Measurements from ENCODE around the gene ACSS3.
"Not testable (repeated sequence)": the region's sequence is repeated elsewhere in the genome, so short reads cannot be mapped to it uniquely, and the experiment has no call there.

ACSS3 gene

DNA sequence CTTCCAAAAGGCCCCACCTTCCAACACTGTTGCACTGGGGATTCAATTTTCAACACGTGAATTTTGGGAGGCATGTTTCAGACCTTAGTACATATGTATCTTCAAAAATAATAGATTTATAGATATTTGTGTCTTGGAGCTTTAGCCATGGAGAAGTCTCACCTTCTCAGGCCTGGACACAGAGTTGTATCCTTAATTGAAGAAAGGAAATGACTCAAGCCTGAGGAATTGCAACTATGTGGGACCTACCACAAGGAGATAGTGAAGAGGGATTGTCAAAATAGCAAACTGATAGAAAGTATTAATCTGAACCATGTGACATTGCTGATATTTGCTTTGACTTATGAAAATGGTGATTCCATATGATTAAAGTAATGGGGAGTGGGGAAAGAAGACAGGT lies 89.8 kb downstream of the ACSS3 start:
- DNase-seq (ENCODE audit: low spot score), result no peak

DNA sequence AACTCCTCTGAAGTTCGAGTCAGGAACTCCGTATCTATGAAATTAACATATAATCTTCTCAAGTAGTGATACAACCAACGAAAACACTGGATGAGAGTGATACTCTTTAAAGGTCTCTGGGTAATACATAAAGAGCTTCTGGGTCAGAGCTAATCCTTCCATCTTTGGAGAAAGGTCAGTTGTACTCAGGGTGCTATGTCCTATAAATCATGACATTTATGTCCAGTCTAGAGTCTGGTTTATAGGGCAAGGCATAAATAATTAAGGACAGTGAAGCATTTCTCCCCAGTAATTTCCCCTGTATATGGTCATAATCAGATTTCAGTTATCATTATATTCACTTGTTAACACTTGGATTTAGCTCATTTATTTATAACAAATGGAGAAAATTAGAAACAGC lies 90.6 kb downstream of the ACSS3 start:
- DNase-seq (ENCODE audit: low spot score), result no peak

DNA sequence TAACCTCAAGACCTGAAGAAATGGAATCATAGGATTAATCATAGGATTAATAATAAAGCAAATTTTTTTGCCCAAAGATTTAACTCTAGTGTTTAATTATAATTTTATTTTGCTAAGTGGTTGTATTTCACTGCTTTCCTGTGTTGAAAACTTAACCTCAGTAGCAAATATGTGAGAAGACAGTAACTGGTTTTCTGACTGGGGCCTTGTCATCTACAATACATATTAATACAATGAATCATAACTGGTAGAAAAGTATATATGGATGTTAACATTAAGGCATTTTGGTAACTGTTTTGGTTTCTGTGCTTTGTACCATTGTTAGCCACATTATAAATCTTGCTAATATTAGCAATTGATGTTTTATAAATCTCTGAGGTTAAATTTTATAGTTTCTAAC lies 92.2 kb downstream of the ACSS3 start:
- no peak for DNase-seq (ENCODE audit: low spot score)

DNA sequence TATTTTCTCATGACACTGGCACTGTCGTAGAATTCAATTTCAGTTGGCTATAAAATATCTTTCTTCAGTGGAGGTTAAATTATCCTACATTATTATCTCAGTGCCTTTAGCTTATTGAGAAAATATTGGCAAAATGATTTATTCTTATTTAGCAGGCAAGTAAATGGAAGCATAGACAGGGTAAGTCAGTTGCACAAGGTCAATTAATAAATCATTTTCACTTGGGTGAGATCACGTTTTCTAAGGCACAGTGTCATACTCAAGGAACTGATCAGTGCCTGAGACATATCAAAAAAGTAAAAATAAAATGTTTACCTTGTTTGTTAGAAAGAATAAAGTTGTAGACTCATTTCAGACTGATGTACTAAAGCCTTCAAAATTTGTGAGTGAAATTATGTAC lies 95.0 kb downstream of the ACSS3 start:
- no peak for DNase-seq (ENCODE audit: low spot score)

DNA sequence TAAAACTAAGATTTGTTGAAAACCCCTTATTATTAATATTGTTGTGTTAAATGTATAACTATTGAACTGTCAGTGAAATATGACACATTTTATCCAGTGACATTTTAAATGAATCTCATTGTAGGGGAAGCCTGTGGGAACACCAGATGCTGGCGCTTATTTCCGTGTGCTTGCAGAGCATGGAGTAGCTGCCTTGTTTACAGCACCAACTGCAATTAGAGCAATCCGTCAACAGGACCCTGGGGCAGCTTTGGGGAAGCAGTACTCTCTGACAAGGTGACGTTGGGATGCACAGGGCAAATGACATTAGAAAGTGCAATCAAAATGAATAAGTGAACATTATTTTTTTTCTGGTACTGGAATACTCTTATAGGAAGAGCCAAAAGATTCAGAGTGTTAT lies 96.8 kb downstream of the ACSS3 start:
- DNase-seq (ENCODE audit: low spot score), result no peak

DNA sequence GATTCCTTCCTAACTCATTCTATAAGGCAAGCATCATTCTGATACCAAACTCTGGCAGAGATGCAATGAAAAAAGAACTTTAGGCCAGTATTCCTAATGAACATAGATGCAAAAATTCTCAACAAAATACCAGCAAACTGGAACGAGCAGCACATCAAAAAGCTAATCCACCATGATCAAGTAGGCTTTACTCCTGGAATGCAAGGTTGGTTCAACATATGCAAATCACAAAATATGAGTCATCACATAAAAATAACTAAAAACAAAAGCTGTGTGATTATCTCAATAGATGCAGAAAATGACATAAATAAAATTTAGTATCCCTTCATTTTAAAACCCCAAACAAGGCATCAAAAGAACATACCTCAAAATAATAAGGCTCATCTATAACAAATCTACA lies 98.9 kb downstream of the ACSS3 start:
- no peak for DNase-seq (ENCODE audit: low spot score)

DNA sequence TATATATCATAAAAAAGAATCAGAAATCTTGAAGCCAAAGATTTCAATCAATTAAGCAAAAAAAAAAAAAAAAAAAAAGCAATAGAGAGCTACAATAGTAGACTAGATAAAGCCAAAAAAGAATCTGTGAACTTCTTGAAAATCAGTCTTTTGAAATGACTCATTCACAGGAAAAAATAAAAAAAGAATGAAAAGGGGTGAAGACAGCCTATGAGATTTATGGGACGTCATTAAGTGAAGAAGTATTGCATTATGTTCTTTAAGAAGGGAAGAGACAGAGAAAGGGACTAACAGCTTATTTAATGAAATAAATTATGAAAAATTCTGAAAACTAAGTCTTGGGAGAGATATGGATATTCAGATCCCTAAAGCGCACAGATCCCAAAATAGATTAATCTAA lies 103.8 kb downstream of the ACSS3 start:
- no peak for DNase-seq (ENCODE audit: low spot score)

- DNase-seq (ENCODE audit: low spot score), result no peak
Observed at GRCh38 chr12:81187686-81188085, 109.8 kb downstream of the ACSS3 start.

GRCh38 chr12:81196595-81196994 lies 118.7 kb downstream of the ACSS3 start:
- no peak for DNase-seq (ENCODE audit: low spot score)

DNA sequence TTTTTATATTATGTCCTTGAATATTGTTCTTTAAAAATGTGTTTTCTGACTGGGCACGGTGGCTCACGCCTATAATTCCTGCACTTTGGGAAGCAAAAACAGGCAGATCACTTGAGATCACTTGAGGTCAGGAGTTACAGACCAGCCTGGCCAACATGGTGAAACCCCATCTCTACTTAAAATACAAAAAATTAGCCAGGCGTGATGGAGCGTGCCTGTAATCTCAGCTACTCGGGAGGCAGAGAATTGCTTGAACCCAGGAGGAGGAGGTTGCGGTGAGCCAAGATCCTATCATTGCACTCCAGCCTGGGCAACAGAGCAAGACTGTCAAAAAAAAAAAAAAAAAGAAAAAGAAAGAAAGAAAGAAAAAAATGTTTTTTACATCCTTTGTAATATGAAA lies 122.7 kb downstream of the ACSS3 start:
- DNase-seq (ENCODE audit: low spot score), result not testable (repeated sequence)

DNA sequence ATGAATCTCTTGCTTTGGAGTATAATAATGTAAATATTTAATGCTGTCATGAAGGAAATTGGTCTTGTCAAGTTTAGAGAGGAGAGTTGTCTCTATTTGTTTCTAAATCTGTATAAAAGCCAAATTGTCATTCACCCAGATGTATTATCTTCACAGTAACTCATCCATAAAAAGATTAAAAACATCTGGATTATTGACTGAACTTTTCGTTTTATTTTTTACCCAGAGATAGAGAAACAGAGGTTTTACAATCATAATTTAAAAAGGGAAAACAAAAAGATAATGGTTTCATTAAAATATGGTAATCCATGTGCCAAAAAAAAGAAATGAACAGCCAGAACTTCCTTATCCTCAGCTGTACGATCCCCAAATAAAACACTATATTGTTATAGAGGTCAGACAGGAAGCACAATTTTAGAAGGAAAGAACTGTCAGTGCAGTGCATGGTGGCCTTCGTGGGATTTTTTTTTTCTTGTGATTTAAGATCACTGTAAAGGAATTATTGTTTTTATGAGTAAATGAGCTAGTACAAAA lies 125.9 kb downstream of the ACSS3 start:
- DNase-seq (ENCODE audit: low spot score), result no peak

DNA sequence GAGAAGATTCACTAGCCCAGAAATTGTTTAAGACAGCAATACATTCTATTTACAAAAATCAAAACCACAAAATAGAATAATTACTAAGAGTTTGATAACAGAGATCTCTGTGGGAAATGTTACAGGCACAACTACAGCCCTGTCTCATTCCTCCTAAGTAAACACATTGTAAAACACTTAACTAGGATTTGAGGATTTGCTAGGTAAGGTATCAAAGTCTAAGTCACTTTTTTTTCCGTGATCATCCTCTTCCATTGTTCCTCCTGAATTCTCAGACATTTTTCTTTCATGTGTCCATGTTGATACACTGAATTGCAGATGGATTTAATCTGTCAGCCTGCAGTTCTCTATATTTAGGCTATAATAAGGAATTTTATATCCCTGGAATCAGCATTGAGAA lies 127.5 kb downstream of the ACSS3 start:
- no peak for DNase-seq (ENCODE audit: low spot score)

DNA sequence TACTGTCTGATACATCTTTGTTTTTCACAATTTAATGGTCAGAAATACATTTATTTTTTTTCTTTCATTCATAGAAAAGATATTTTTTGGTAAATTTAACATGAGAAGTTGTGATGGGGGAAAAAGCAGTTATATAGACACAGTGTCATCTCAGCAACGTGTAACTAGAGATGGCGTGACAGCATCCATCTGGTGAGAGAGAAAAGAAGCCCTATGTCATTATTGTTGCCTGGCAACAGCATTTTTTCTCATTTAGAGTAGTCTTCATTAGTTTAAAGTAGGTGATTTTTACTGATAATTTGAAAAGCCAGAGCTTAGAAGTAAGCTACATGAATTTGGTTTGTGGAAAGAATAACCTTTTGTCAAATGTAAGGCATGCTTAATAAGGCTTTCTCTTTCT lies 128.6 kb downstream of the ACSS3 start:
- DNase-seq (ENCODE audit: low spot score), result no peak

GRCh38 chr12:81207173-81207572 lies 129.3 kb downstream of the ACSS3 start:
- no peak for DNase-seq (ENCODE audit: low spot score)

- no peak for DNase-seq (ENCODE audit: low spot score)
Observed at GRCh38 chr12:81207664-81208063, 129.8 kb downstream of the ACSS3 start.

DNA sequence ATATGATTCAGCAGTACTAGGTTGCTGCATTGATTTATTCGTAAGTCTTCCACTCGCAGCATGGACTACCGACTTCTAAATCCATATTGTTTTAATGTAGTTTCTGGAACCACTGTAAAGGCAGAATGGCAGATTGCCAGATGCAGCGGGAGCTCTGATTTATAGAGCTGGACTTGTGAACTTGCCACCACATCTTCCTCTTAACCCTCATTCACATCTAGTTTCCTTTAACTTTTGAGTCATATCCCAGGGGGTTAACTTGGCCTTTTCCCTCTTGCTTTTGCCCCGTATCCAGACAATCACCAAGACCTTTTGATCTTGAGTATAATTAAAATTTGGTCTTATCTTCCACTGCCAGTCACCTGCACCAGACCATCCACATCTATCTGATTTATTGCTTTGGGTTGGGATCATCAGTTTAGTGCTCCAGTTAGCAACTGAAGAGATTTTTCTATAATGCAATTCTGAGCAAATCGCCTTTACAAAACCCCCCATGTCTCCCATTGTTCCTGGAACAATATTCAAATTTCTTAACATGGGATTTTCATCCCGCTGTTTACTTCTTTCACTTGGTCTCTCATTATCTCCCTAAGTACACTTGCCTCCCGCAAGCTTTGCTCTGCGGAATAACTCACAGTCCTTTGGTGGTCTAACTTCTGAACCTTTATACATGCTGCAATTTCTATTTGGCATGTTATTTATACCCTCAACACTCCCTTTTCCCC lies 130.5 kb downstream of the ACSS3 start:
- no peak for DNase-seq (ENCODE audit: low spot score)

DNA sequence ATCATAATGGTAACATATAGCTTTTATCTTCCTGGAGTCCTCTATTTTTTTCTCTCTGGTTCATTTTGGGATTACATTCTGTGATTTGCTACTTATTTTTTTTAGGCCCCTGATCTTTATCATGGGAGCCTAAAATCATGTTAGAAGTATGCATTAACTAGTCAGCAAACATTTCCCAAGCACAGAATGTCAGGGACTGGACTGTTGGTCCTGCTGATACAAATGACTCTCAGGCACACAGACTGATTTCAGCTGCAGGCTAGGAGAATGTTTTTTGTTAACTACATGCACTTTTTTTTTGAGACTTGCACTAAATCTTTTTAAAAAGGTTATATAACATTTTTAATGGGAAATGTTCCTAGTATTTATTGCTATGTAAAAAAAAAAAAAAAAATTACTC lies 131.1 kb downstream of the ACSS3 start:
- DNase-seq (ENCODE audit: low spot score), result no peak

DNA sequence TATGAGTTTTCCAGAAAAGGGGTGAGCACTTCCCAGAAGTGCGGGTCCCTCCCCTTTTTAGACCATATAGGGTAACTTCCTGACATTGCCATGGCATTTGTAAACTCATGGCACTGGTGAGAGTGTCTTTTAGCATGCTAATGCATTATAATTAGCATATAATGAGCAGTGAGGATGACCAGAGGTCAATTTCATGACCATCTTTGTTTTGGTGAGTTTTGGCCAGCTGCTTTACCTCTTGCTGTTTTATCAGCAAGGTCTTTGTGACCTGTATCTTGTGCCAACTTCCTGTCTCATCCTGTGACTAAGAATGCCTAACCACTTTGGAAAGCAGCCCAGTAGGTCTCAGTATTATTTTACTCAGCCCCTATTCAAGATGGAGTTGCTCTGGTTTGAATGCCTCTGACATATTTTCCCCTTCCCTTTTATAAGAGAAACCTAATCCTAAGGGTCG lies 131.9 kb downstream of the ACSS3 start:
- not testable (repeated sequence) for DNase-seq (ENCODE audit: low spot score)

DNA sequence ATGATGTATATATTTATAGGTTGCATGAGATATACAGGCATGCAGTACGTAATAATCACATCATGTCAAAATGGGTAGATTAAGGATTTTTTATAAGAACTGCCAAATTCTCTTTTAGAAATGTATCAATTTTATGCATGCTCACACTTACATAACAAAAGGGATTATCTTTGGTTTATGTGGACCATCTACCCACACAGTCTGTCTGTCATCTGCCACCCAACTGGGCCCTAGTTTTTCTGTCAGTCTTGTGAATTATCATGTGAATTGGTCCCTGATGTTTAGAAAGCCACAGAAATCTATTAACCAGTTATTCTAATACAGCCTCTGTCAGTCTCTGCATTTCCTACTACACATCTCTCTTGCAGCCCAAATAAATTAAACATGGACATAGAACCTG lies 133.4 kb downstream of the ACSS3 start:
- DNase-seq (ENCODE audit: low spot score), result no peak

DNA sequence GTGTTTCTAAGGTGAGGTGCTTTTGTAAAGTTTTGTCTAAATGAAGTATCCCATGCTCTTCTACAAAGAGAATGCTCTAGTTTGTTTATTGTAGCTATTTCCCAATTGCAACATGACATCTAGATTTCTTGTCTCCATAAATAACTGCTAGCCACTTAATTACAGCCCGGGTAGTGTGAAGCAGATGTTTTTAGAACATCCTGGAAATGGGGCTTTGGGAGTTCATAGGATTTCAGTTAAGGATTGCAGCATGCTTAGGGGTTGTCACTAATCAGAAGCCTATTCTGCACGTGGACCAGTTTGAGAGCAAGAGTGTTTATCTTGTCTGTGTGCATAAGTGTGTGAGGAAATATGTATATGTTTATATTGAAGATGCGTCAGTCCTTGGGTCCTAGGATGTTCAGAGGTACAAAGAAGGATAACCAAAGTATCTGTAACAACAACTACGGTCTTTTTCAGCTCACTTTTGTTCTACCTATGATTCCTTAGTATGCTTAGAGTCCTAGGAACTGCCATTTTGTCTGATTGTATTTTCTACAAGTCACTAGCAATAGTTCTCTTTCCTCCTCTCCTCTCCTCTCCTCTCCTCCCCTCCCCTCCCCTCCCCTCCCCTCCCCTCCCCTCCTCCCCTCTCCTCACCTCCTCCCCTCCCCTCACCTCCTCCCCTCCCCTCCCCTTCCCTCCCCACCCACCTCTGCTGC lies 135.3 kb downstream of the ACSS3 start:
- no peak for DNase-seq (ENCODE audit: low spot score)

DNA sequence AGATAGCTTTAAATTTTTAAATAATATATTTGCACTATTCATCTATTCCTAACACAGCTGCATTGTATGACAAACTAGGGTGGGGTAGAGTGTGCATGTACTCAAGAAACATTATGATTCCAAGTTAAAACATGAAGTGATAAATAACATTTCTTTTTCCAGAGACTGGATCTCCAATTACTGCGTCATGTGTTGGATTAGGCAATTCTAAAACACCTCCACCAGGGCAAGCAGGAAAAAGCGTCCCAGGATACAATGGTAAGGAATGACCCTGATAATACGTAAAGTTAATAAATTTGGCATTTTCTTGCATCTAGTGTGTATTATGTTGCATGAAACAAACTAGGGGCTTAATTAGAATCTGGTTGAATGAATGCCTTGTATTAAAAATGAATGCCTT lies 138.9 kb downstream of the ACSS3 start:
- DNase-seq (ENCODE audit: low spot score), result no peak

DNA sequence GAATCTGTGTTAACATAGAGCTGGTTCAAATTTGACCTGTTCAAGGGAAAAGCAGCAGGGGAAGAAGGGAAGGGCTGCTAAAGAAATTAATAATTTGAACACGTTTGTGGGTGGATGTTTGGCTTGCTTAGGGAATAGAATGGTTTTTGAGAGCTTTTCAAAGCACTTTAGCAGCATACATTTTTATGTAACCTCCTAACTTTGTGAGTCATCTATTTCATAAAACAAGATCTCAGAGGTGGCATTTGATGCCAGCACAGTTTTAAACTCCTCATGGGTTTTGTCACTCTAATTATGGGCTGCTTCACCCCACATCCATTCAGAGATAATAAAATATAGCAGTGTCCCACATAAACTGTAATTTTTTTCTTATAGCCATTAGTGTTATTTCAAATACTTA lies 143.8 kb downstream of the ACSS3 start:
- no peak for DNase-seq (ENCODE audit: low spot score)

DNA sequence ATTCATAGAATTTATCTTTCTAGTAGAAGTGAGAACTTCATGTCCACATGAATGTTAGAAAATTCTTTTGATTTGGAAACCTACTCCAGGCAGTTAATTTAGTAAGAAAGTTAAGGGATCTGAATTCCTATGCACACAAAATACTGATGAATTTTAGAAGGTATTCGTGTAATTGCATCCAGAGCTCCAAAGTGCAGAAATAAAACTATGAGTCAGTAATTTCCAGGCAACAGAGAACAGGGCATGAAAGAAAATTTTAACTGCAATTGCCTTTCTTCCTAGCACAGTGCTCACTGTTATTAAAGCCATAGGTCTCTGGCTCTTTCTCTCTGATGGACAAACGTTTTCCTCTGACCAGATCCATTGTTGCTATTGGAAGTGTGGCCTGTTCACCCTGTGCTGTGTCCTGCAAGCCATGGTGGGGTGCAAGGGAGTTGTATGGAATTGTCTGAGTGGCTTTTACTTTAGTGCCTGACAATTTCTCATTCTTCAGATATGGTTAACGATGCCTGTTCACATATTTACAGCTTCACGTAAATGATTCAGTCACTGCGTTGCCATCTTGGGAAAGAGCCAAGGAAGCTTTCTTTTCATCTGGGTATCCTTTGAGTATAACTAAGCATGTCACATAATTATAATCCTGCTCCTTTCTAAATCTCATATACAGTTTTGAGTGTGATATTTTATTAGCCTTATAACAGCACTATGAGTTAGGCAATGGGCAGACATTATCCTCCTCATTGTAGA lies 145.1 kb downstream of the ACSS3 start:
- no peak for DNase-seq (ENCODE audit: low spot score)

All from globus pallidus (tissue), 1 donor.